ENCODE results near the gene RASL11B.

GRCh38 chr4:52853351-52853750 is 8.8 kb upstream of the RASL11B start:
- TF ChIP-seq POLR2AphosphoS5 (IDR thresholded peaks at IDR 0.05) = no peak
- no peak for TF ChIP-seq POLR2A (IDR thresholded peaks at IDR 0.05)
- no peak for TF ChIP-seq CTCF (IDR thresholded peaks at IDR 0.05)
